ENCODE measurements around the gene IMMP2L.

DNA sequence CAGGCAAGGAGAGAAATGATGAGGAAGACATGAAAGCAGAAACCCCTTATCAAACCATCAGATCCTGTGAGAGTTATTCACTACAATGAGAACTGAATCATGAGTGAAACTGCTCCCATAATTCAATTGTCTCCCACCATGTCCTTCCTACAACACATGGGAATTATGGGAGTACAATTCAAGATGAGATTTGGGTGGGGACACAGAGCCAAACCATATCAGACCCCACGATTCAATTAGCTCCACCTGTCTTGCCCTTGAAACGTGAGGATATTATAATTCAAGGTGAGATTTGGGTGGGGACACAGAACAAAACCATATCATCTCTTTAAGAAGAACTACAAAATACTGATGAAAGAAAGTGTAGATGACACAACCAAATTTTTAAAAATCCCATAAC, 128.9 kb downstream of the IMMP2L start:
- TF ChIP-seq POLR2A (IDR thresholded peaks at IDR 0.05; ENCODE audit: control extremely low read depth in 1 of 2, low read depth in 2 of 2, low read length in 2 of 2) (no peak), NRF1 (IDR thresholded peaks at IDR 0.05; ENCODE audit: low read depth, low read length) (no peak), GABPA (IDR thresholded peaks at IDR 0.05; ENCODE audit: borderline replicate concordance, insufficient read depth, low read length) (no peak), TEAD4 (IDR thresholded peaks at IDR 0.05; ENCODE audit: low read depth, low read length) (no peak), EP300 (IDR thresholded peaks at IDR 0.05; ENCODE audit: borderline replicate concordance in 1 of 2, low read depth in 2 of 2, low read length in 2 of 2) (no peak), ASH2L (IDR thresholded peaks at IDR 0.05; ENCODE audit: low read length) (no peak), RAD21 (IDR thresholded peaks at IDR 0.05 in 1 of 2, conservative IDR thresholded peaks at IDR 0.05 in 1 of 2; ENCODE audit: low read depth in 2 of 2, low read length in 2 of 2) (no peak)
- TF ChIP-seq, protein P1, sequence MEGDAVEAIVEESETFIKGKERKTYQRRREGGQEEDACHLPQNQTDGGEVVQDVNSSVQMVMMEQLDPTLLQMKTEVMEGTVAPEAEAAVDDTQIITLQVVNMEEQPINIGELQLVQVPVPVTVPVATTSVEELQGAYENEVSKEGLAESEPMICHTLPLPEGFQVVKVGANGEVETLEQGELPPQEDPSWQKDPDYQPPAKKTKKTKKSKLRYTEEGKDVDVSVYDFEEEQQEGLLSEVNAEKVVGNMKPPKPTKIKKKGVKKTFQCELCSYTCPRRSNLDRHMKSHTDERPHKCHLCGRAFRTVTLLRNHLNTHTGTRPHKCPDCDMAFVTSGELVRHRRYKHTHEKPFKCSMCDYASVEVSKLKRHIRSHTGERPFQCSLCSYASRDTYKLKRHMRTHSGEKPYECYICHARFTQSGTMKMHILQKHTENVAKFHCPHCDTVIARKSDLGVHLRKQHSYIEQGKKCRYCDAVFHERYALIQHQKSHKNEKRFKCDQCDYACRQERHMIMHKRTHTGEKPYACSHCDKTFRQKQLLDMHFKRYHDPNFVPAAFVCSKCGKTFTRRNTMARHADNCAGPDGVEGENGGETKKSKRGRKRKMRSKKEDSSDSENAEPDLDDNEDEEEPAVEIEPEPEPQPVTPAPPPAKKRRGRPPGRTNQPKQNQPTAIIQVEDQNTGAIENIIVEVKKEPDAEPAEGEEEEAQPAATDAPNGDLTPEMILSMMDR (IDR thresholded peaks at IDR 0.05; ENCODE audit: control extremely low read depth in 1 of 3, insufficient read depth in 1 of 3, low read depth in 1 of 3, low read length in 3 of 3), result no peak

Data from H1 (cell line).